K562 (cell line): ENCODE results near the gene GLRX2. TPM values are rescaled to one million over a fixed set of nuclear protein-coding genes. Genes with fewer than 3 reads are reported as not detected.
A peak's percentile ranks its signal among the peaks of the same experiment; 100 is the strongest.

Experiments
- ATAC-seq: fragments of 200-7000 bp; cut with Tn5 transposase; 3 replicates; pipeline ENCODE4 v1.9.1; 2020; ENCODE audit warnings: moderate library complexity
- BruUV-seq: library from RNA; stranded (reverse); fragments of 400-500 nt; replicated peaks from 2 replicates; lab custom pipeline; 2021; lab: Mats Ljungman, UMichigan
- CTCF ChIA-PET: fragments of 300-600 bp; formaldehyde crosslinking; extraction: SDS; loops from one replicate; lab custom pipeline; 2021; ENCODE audit warnings: low intra/inter-chr PET ratio; lab: Yijun Ruan, JAX
- POLR2A ChIA-PET: fragments of 300-600, 350-650 bp; sonication (Branson Sonifier 250); formaldehyde crosslinking; extraction: SDS; loops from one replicate; lab custom pipeline; 2021; ENCODE audit warnings: antibody characterized with exemption, inconsistent platforms; lab: Yijun Ruan, JAX
- DNase-seq, 4 experiments: peaks; one replicate each; pipeline versions ENCODE4 v3.0.0 to v3.0.0-alpha.2; 2011 to 2018; ENCODE audit warnings: low spot score in 3 of 4, mixed read lengths in 3 of 4; ENCODE audit errors: extremely low read depth in 1 of 4
- FAIRE-seq: peaks from 2 replicates; lab custom pipeline; 2011; peaks lifted over from hg19 to GRCh38; lab: Jason Lieb, UNC
- H2AFZ ChIP-seq: 2 replicates; pipeline ENCODE4 v1.6.0; 2011; ENCODE audit warnings: low read depth, low read length, control low read depth, inconsistent platforms
- H3K27ac ChIP-seq: fragments of 200-600 bp; 3 replicates; pipeline ENCODE4 v1.8.0; 2011; ENCODE audit warnings: low read depth, mild to moderate bottlenecking, control low read depth, inconsistent platforms, low read length, moderate library complexity, mixed read lengths; ENCODE audit errors: extremely low read depth
- H3K27me3 ChIP-seq, 2 experiments: fragments of 300-600 bp in 1 of 2; 2 replicates in 1 of 2; 3 replicates in 1 of 2; pipeline versions ENCODE4 v1.6.0 to v1.8.0; 2011; ENCODE audit warnings: inconsistent platforms in 2 of 2, low read length in 2 of 2, mild to moderate bottlenecking in 1 of 2, mixed read lengths in 1 of 2, moderate library complexity in 1 of 2; ENCODE audit not compliant: control insufficient read depth in 2 of 2, insufficient read depth in 2 of 2
- H3K36me3 ChIP-seq: fragments of 300-600 bp; 3 replicates; pipeline ENCODE4 v1.8.0; 2011; ENCODE audit warnings: mild to moderate bottlenecking, low read length, inconsistent platforms; ENCODE audit not compliant: control insufficient read depth, insufficient read depth
- H3K4me1 ChIP-seq, 2 experiments: fragments of 200-600 bp in 1 of 2; replicated peaks in 1 of 2; 2 replicates in 1 of 2; 3 replicates in 1 of 2; pipeline versions ENCODE4 v1.5.1 to v1.8.0; 2011; ENCODE audit warnings: inconsistent platforms in 2 of 2, low read length in 2 of 2, mild to moderate bottlenecking in 1 of 2, mixed read lengths in 1 of 2, moderate library complexity in 1 of 2; ENCODE audit not compliant: control insufficient read depth in 2 of 2, insufficient read depth in 2 of 2
- H3K4me2 ChIP-seq: 2 replicates; pipeline ENCODE4 v1.6.1; 2011; ENCODE audit warnings: low read length, control low read depth, inconsistent platforms, mixed read lengths; ENCODE audit not compliant: insufficient read depth
- H3K4me3 ChIP-seq: fragments of 200-600 bp; sonication (generic), shearing (Covaris generic); 2 replicates; pipeline ENCODE4 v1.5.1; 2016; ENCODE audit warnings: control low read depth, inconsistent platforms
- H3K79me2 ChIP-seq: fragments of 200-600 bp; 3 replicates; pipeline ENCODE4 v1.8.0; 2011; ENCODE audit warnings: low read length, inconsistent platforms; ENCODE audit not compliant: control insufficient read depth, insufficient read depth
- H3K9ac ChIP-seq, 2 experiments: 2 replicates each; pipeline versions ENCODE4 v1.6.0 to v1.6.1; 2011; ENCODE audit warnings: low read depth in 2 of 2, low read length in 2 of 2, control low read depth in 1 of 2, inconsistent platforms in 1 of 2, mild to moderate bottlenecking in 1 of 2, mixed read lengths in 1 of 2; ENCODE audit not compliant: insufficient read depth in 1 of 2
- H3K9me1 ChIP-seq: one replicate; pipeline ENCODE4 v1.6.0; 2011; ENCODE audit warnings: inconsistent platforms, mild to moderate bottlenecking, low read length, moderate library complexity; ENCODE audit not compliant: control insufficient read depth, insufficient read depth
- H3K9me3 ChIP-seq: replicated peaks from 2 replicates; pipeline ENCODE4 v1.5.1; 2011; ENCODE audit warnings: low read depth, low read length, inconsistent platforms; ENCODE audit not compliant: control insufficient read depth, insufficient read depth
- H4K20me1 ChIP-seq: replicated peaks from 2 replicates; pipeline ENCODE4 v1.6.1; 2011; ENCODE audit warnings: low read length, inconsistent platforms, mixed read lengths; ENCODE audit not compliant: control insufficient read depth, insufficient read depth
- BMI1 ChIP-seq: fragments of 150-350 bp; IDR thresholded peaks from 2 replicates; pipeline ENCODE4 v1.6.1; 2014; ENCODE audit warnings: low read length
- ERF ChIP-seq: fragments of 450-650 bp; formaldehyde crosslinking; IDR thresholded peaks from 2 replicates; pipeline ENCODE4 v1.4.0; 2020; ENCODE audit warnings: mild to moderate bottlenecking, mixed read lengths
- PRDM10 ChIP-seq: fragments of 450-650 bp; IDR thresholded peaks from 2 replicates; pipeline ENCODE4 v1.6.1; 2018; ENCODE audit not compliant: partially characterized antibody
- in situ Hi-C: fragments of 300-500 bp; cut with MboI; formaldehyde crosslinking; loops from 4 replicates; pipeline ENCODE4 v1.15.0; 2018; ENCODE audit warnings: inconsistent platforms, mixed read lengths
- intact Hi-C: fragments of 100-400 bp; cut with micrococcal nuclease; formaldehyde crosslinking; loops from 2 replicates; pipeline ENCODE4 v1.14.2; 2022
- polyA plus RNA-seq, 8 experiments: library from polyadenylated mRNA; depleted of rRNA in 4 of 8; stranded (reverse) in 5 of 8; unstranded in 3 of 8; fragments of >200 nt; fragmentation: Nextera tagmentation in 2 of 8; fragmentation: Illumina TruSeq in 1 of 8; extraction: Ambion mirVana in 2 of 8; extraction: Trizol in 1 of 8; gene quantifications; 2 replicates each; pipeline versions ENCODE4 v1.2.1 to v1.2.3, GENCODE V29; 2011 to 2014; ENCODE audit warnings: inconsistent platforms in 1 of 8, missing spikeins in 1 of 8
- total RNA-seq, 7 experiments: library from RNA; depleted of rRNA in 6 of 7; stranded (reverse); fragments of >200 nt in 6 of 7; fragmentation: Illumina TruSeq in 2 of 7; extraction: Trizol in 2 of 7; gene quantifications; 2 replicates each; pipeline versions ENCODE4 v1.2.1 to v1.2.3, GENCODE V29; 2011 to 2021; ENCODE audit warnings: low replicate concordance in 1 of 7
- TF ChIP-seq, protein P1 (sequence below), 2 experiments: IDR thresholded peaks in 1 of 2; conservative IDR thresholded peaks in 1 of 2; 2 replicates each; pipeline ENCODE4 v1.6.1; 2016; ENCODE audit warnings: low read depth in 2 of 2, mild to moderate bottlenecking in 1 of 2, missing compliant biosample characterization in 1 of 2, missing genetic modification characterization in 1 of 2, moderate library complexity in 1 of 2

The GLRX2 gene
- total and polyA plus RNA-seq, 9 of the 15 experiments (the other 6 are each of a cell fraction or from before 2014, with no cell fraction given): 13.3 to 82.6 (median 55.1) TPM

GRCh38 chr1:193066606-193067005 is 38.6 kb downstream of the GLRX2 start (continued):
- TF ChIP-seq, protein P1, sequence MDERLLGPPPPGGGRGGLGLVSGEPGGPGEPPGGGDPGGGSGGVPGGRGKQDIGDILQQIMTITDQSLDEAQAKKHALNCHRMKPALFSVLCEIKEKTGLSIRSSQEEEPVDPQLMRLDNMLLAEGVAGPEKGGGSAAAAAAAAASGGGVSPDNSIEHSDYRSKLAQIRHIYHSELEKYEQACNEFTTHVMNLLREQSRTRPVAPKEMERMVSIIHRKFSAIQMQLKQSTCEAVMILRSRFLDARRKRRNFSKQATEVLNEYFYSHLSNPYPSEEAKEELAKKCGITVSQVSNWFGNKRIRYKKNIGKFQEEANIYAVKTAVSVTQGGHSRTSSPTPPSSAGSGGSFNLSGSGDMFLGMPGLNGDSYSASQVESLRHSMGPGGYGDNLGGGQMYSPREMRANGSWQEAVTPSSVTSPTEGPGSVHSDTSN (CRISPR knock-in tag; IDR thresholded peaks at IDR 0.05; ENCODE audit: low read depth): no peak
- TF ChIP-seq, protein P1 (tag; conservative IDR thresholded peaks at IDR 0.05; ENCODE audit: low read depth): peak; percentile 42

DNA sequence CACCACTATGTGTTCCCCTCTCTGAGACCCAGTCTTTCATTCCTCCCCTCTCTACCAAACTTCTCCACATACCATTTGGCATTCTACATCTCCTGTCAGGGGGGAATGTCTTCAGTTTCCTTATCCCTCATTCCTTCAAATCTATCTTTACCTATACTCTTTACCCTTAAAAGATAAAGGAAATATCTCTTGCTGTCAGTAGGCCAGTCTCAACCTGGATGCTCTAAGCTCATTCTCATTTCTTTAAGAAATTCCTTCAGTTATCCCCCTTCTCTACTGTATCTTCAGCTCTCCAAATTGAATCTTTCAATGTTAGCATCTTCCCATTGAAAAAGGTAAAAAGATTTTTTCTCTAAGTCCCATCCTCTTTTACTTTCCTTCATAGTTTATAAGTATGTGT is 39.3 kb downstream of the GLRX2 start:
- intact Hi-C loops (no loop called here), in situ Hi-C loops (no loop called here)
- H3K36me3 ChIP-seq: peaks cover 38% of the 10 kb centered on the region
- FAIRE-seq (no peak), ATAC-seq (peak; percentile 28), DNase-seq (peak in 1 of 4 experiments; percentile 14)
- H3K9ac ChIP-seq: no peak overlapping the region
- peak; percentile 94 for TF ChIP-seq PRDM10
- TF ChIP-seq ERF (CRISPR knock-in tag): no peak
- TF ChIP-seq BMI1: no peak
- no peak overlapping the region for H3K4me3 ChIP-seq
- no peak overlapping the region for H2AFZ ChIP-seq
- peaks cover 14 to 57% of the 10 kb centered on the region in 2 experiments for H3K4me1 ChIP-seq
- ChIA-PET CTCF (no interaction called here), POLR2A (interaction anchor here (0.6 to 1.5 kb wide), 3 partner anchors 9 to 89 kb away, joined by 3 to 4 read pairs (median 3); no protein-coding TSS in a partner anchor)
- no peaks in the 10 kb centered on the region for H3K9me3 ChIP-seq
- H3K4me2 ChIP-seq: peak overlapping the region; percentile 14; the same call in 1 of the 2 replicates
- H3K27ac ChIP-seq: peak overlapping the region; percentile 30; the same call in 1 of the 3 replicates
- peaks cover 8% of the 10 kb centered on the region; the same call in 1 of the 2 replicates for H4K20me1 ChIP-seq
- no peaks in the 10 kb centered on the region for H3K9me1 ChIP-seq
- no TSS peak for BruUV-seq
- no peaks in the 10 kb centered on the region for H3K27me3 ChIP-seq
- peaks cover 100% of the 10 kb centered on the region for H3K79me2 ChIP-seq
